ENCODE data around the gene RANBP3. TPM values are rescaled to one million over a fixed set of nuclear protein-coding genes. Genes with fewer than 3 reads are reported as not detected.

RANBP3 gene
- total RNA-seq, 1 experiment from 2014 or later, result 62.4 TPM

DNA sequence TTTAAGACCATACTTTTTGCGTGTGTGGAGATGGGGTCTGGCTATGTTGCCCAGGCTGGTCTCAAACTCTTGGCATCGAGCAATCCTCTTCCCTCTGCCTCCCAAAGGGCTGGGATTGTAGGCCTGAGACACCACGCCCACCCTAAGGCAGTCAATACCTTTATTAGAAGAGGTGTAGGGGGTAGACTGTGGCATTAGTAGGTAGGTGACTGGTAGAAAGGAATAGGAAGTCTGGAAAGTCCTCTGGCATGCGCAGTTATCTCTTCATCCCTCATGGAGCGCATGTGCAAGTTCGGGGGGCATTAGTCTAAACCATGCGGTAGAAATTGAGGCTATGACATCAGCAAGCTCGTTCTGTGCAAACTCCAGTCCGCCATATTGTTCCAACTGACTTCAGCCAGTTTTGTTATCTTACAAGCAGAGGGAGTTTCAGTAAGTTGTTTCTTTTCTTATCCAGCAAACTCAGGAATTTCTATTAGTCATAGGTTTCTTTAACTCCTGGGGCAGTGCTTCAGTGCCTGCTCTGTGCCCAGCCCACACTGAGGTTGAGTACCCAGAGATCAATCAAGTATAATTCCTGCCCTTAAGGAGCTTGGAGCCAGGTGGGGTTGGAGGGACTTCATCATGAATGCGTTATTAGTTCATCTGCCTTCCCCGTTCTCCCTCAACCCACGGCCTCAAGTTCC is 7.3 kb upstream of the RANBP3 start (continued):
- TF ChIP-seq ELF1 (IDR thresholded peaks at IDR 0.05; ENCODE audit: borderline replicate concordance, low read depth), result no peak

DNA sequence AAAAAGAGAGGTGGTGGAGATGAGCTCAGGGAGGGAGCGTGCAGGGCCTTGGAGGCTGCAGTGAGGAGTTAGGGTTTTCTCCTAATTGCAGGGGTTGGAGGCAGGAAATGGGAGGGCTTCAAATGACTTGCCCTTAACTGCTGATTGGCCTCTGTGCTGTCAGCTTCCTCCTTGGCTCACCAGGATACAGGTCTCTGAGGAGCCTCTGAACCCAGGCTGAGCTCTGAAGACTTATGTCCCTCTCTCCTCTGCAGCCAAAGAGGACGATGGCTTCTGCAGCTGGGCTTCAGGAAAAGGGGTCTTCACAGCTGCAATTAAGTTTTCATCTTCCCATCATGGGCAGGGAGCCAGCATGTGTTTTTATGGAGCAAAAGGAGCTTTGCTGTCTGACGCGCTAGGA is 6.7 kb upstream of the RANBP3 start:
- H3K9ac ChIP-seq (ENCODE audit: low read length), result no peak overlapping the region
- ATAC-seq (no peak), DNase-seq (ENCODE audit: low read depth, low spot score) (no peak)
- no peaks in the 10 kb centered on the region for H3K36me3 ChIP-seq (ENCODE audit: control insufficient read depth in 1 of 2, insufficient read depth in 2 of 2, low read length in 2 of 2)
- no peak overlapping the region for H3K27ac ChIP-seq (ENCODE audit: low read depth, low read length)
- H3K79me2 ChIP-seq (ENCODE audit: insufficient read depth, low read length), result peaks cover 7% of the 10 kb centered on the region; the same call in 1 of the 2 replicates
- ChIA-PET RAD21 (ENCODE audit: low non-redundant PET in 1 of 2, low total read pairs in 2 of 2, uncharacterized antibody in 2 of 2, unreplicated experiment in 2 of 2) (no interaction called here), CTCF (interaction anchor here (1.3 to 1.9 kb wide), 2 partner anchors 38 to 141 kb away, joined by 5 to 6 read pairs; no protein-coding TSS in a partner anchor), POLR2A (interaction anchor here (1.1 kb wide), 1 partner anchor 157 kb away, joined by 3 read pairs; no protein-coding TSS in a partner anchor)
- no peak overlapping the region for H3K4me2 ChIP-seq (ENCODE audit: low read length)
- H3K9me2 ChIP-seq (ENCODE audit: insufficient read depth), result no peaks in the 10 kb centered on the region
- H4K20me1 ChIP-seq (ENCODE audit: insufficient read depth), result no peaks in the 10 kb centered on the region
- H3K27me3 ChIP-seq (ENCODE audit: insufficient read depth, low read length), result no peaks in the 10 kb centered on the region
- intact Hi-C loops (cut with micrococcal nuclease), result no loop called here
- BruUV-seq (replicated peaks), result no TSS peak
- peaks cover 0 to 17% of the 10 kb centered on the region in 2 experiments; a peak in 2 of 4 replicates for H3K4me1 ChIP-seq (ENCODE audit: control insufficient read depth in 1 of 2, insufficient read depth in 2 of 2, low read length in 2 of 2)
- TF ChIP-seq, protein P1, sequence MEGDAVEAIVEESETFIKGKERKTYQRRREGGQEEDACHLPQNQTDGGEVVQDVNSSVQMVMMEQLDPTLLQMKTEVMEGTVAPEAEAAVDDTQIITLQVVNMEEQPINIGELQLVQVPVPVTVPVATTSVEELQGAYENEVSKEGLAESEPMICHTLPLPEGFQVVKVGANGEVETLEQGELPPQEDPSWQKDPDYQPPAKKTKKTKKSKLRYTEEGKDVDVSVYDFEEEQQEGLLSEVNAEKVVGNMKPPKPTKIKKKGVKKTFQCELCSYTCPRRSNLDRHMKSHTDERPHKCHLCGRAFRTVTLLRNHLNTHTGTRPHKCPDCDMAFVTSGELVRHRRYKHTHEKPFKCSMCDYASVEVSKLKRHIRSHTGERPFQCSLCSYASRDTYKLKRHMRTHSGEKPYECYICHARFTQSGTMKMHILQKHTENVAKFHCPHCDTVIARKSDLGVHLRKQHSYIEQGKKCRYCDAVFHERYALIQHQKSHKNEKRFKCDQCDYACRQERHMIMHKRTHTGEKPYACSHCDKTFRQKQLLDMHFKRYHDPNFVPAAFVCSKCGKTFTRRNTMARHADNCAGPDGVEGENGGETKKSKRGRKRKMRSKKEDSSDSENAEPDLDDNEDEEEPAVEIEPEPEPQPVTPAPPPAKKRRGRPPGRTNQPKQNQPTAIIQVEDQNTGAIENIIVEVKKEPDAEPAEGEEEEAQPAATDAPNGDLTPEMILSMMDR (IDR thresholded peaks at IDR 0.05 in 2 of 3, conservative IDR thresholded peaks at IDR 0.05 in 1 of 3; ENCODE audit: borderline replicate concordance in 1 of 3, insufficient read depth in 1 of 3, low read depth in 2 of 3, low read length in 2 of 3), result no peak
- TF ChIP-seq EZH2phosphoT487 (IDR thresholded peaks at IDR 0.05; ENCODE audit: borderline replicate concordance) (no peak), FOSL1 (IDR thresholded peaks at IDR 0.05; ENCODE audit: low read depth) (no peak), CBX3 (IDR thresholded peaks at IDR 0.05; ENCODE audit: low read depth) (no peak), CEBPB (IDR thresholded peaks at IDR 0.05; ENCODE audit: low read depth) (no peak), TCF7L2 (IDR thresholded peaks at IDR 0.05; ENCODE audit: borderline replicate concordance, extremely low read depth, insufficient read depth, insufficient read length) (no peak), ZNF274 (IDR thresholded peaks at IDR 0.05; ENCODE audit: low read depth, low read length) (no peak), YY1 (IDR thresholded peaks at IDR 0.05; ENCODE audit: extremely low read depth, insufficient replicate concordance, low read depth, low read length) (no peak), EZH2 (IDR thresholded peaks at IDR 0.05) (no peak), POLR2AphosphoS5 (IDR thresholded peaks at IDR 0.05; ENCODE audit: low read depth, low read length) (no peak), ZFX (IDR thresholded peaks at IDR 0.05) (no peak), EGR1 (IDR thresholded peaks at IDR 0.05; ENCODE audit: low read depth) (no peak), JUND (IDR thresholded peaks at IDR 0.05) (no peak), SIN3A (IDR thresholded peaks at IDR 0.05; ENCODE audit: low read depth) (no peak)
- TF ChIP-seq, protein P2, sequence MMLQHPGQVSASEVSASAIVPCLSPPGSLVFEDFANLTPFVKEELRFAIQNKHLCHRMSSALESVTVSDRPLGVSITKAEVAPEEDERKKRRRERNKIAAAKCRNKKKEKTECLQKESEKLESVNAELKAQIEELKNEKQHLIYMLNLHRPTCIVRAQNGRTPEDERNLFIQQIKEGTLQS (IDR thresholded peaks at IDR 0.05), result no peak
- TF ChIP-seq, protein P3, sequence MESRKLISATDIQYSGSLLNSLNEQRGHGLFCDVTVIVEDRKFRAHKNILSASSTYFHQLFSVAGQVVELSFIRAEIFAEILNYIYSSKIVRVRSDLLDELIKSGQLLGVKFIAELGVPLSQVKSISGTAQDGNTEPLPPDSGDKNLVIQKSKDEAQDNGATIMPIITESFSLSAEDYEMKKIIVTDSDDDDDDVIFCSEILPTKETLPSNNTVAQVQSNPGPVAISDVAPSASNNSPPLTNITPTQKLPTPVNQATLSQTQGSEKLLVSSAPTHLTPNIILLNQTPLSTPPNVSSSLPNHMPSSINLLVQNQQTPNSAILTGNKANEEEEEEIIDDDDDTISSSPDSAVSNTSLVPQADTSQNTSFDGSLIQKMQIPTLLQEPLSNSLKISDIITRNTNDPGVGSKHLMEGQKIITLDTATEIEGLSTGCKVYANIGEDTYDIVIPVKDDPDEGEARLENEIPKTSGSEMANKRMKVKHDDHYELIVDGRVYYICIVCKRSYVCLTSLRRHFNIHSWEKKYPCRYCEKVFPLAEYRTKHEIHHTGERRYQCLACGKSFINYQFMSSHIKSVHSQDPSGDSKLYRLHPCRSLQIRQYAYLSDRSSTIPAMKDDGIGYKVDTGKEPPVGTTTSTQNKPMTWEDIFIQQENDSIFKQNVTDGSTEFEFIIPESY (IDR thresholded peaks at IDR 0.05; ENCODE audit: extremely low read depth, insufficient replicate concordance, low read length), result no peak
- H3K9me3 ChIP-seq (ENCODE audit: control insufficient read depth in 1 of 2, insufficient read depth in 1 of 2, low read depth in 1 of 2, low read length in 2 of 2), result no peaks in the 10 kb centered on the region
- H2AFZ ChIP-seq (ENCODE audit: low read depth, low read length, poor library complexity, severe bottlenecking), result no peak overlapping the region
- H3K4me3 ChIP-seq (replicated peaks in 1 of 2; ENCODE audit: low read depth in 1 of 2, low read length in 2 of 2), result no peak overlapping the region

Data from HCT116 (cell line).